Renal cortical epithelial cell (primary cell): Measurements from ENCODE around the gene PPARD. TPM values are rescaled to one million over a fixed set of nuclear protein-coding genes. Genes with fewer than 3 reads are reported as not detected.
A peak's percentile ranks its signal among the peaks of the same experiment; 100 is the strongest.
"Not testable (repeated sequence)": the region's sequence is repeated elsewhere in the genome, so short reads cannot be mapped to it uniquely, and the experiment has no call there.

Source experiments
- DNase-seq: peaks from one replicate; pipeline ENCODE4 v3.0.0-alpha.2; 2011; ENCODE audit warnings: low read depth
- total RNA-seq: library from RNA; depleted of rRNA; stranded (reverse); fragments of >200 nt; gene quantifications from 2 replicates; pipeline ENCODE4 v1.2.3, GENCODE V29; 2014

The PPARD gene
- total RNA-seq, 1 donor from 2014 or later: 14.3 TPM

DNA sequence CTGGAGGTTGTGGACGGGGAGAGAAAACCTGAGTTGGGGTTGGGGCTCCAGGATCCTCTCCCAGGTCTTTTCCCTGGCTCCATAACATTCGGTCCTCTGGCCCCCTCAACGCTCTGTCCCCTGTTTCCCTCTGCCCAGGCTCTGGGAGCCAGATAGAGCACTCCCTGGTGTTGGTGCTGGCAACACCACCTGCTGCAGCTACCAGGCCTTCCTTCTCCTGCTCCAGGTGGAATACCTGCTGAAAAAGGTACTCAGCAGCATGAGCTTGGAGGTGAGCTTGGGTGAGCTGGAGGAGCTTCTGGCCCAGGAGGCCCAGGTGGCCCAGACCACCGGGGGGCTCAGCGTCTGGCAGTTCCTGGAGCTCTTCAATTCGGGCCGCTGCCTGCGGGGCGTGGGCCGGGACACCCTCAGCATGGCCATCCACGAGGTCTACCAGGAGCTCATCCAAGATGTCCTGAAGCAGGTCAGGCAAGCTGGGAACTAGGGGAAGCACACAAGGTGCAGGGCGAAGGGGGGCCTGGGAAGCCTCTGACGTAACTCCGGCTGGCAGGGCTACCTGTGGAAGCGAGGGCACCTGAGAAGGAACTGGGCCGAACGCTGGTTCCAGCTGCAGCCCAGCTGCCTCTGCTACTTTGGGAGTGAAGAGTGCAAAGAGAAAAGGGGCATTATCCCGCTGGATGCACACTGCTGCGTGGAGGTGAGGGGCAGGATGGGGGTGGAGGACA, 30.1 kb upstream of the PPARD start:
- DNase-seq: no peak

GRCh38 chr6:35312807-35313206, 29.6 kb upstream of the PPARD start:
- DNase-seq: no peak

DNA sequence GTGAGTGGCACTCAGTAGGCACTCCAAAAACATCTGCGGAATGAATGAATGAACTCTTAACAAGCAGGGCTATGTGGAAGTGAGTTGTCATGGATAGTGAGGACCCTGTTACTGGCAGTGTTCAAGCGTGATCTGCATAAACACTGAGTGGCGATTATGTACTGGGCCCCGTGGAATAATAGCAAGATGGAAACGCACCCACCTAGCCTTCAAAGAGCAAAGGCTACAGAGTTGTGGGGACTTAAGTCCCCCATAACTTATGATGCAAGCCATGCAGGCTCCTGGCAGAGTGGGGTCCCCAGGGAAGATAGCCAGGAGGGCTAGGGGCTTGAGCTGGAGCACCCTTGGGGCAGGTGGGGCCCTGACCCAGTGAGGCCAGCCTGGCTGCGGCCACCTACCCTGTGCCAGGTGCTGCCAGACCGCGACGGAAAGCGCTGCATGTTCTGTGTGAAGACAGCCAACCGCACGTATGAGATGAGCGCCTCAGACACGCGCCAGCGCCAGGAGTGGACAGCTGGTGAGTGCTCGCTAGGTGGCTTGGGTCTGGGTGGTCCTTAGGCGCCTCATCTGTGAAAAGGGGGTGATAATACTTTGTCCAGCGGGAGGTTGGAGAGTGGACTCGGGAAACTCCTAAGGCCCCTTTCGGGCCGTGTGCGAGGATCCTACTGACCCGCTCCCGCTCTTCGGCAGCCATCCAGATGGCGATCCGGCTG, 24.7 kb upstream of the PPARD start:
- DNase-seq: no peak

DNA sequence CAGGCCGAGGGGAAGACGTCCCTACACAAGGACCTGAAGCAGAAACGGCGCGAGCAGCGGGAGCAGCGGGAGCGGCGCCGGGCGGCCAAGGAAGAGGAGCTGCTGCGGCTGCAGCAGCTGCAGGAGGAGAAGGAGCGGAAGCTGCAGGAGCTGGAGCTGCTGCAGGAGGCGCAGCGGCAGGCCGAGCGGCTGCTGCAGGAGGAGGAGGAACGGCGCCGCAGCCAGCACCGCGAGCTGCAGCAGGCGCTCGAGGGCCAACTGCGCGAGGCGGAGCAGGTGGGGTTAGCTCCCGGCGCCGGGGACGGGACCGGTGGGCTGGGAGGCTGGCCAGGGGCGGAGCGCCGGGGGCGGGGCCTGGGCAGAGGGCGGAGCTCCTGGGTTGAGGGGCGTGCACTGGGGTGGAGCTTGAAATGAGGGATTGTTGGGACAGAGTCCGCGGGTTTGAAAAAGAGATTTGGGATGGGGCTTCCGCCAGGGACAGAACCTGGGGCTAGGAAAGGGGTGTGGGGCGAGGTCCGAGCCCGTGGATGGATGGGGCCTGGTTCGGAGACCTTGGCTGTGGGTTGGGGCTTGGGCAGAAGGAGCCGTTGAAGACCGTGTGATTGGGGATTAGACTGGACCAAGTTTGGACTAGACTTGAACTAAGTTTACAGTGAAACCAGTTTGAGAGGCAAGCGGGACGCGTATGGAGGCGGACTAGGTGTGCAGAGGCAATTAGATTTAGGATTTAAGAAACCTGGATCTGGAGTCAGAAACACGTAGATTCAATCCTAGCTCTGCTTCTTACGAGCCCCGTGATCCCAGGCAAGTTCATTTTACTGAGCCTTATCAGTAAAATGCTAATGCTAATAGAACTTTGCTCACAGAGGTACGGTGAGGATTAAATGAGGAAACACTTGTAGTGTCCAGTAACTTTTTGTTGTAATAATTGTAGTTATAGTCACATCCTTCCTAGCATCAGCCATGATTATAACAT, 23.9 kb upstream of the PPARD start:
- DNase-seq: peak; percentile 55

DNA sequence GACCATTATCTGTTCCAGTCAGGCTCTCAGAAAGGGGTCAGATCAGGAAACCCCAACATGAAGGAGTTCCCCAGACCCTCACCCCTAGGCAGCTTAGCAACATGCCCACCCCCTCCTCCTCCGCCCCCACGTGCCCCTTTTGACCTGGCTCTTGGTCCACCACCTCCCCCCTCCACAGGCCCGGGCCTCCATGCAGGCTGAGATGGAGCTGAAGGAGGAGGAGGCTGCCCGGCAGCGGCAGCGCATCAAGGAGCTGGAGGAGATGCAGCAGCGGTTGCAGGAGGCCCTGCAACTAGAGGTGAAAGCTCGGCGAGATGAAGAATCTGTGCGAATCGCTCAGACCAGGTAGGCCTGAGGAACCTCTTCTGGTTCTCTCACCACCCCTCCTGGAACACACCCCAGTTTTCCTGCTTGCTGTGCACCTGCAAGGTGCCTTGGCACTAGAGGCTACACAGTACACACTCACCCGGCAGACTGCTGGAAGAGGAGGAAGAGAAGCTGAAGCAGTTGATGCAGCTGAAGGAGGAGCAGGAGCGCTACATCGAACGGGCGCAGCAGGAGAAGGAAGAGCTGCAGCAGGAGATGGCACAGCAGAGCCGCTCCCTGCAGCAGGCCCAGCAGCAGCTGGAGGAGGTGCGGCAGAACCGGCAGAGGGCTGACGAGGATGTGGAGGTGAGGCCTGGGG, 22.9 kb upstream of the PPARD start:
- DNase-seq: no peak

GRCh38 chr6:35320031-35320410, 22.3 kb upstream of the PPARD start:
- no peak for DNase-seq

GRCh38 chr6:35321091-35321490, 21.3 kb upstream of the PPARD start:
- DNase-seq: no peak

GRCh38 chr6:35327349-35328027, 14.9 kb upstream of the PPARD start:
- DNase-seq: peak; percentile 42

DNA sequence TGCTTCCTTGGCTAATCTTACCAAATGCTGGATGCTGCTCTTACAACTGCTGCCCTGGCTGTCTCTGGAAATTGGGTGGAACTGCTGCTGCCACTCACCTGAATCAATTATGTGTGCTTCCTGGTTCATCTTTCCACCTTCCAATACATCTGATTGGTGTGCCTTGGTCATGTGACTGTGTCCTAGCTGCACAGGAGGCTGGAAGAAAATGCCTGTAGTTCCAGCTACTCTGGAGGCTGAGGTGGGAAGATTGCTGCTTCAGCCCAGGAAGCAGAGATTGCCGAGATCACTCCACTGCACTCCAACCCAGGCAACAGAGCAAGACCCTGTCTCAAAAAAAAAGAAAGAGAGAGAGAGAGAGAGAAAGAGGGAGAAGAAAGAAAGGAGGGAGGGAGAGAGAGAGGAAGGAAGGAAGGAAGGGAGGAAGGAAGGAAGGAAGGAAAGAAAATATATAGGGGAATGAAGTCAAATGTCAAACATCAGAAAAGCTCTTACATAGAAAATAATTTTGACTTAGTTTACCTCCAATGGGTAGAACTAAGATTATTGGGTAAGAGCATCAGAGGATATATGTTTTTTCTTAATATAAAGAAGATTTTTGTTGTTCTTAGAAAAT, 14.1 kb upstream of the PPARD start:
- DNase-seq: no peak

GRCh38 chr6:35328965-35329364, 13.4 kb upstream of the PPARD start:
- not testable (repeated sequence) for DNase-seq

DNA sequence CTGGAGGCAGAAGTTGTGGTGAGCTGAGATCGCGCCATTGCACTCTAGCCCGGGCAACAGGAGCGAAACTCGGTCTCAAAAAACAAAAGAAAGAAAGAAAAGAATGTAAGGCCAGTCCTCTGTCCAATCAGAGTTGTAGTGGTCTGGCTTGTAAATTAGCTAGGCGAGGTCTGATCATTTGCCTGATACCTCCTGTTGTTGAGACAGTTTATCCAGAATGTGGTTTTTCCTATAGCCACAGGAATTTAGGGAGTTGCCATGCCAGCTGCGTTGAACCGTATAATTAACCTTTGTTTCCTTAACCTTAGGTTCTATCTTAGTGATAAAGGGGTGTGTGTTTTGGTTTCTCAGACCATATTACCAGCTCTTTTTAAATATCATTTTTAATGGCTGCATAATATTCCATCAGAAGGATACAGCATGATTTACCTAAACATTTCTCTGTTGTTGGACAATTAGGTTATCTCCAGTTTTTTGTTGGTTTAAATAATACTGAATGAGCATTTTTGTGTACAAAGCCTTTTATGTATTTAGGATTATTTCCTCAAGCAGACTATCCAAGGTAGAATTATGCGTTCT, 11.7 kb upstream of the PPARD start:
- DNase-seq: no peak

DNA sequence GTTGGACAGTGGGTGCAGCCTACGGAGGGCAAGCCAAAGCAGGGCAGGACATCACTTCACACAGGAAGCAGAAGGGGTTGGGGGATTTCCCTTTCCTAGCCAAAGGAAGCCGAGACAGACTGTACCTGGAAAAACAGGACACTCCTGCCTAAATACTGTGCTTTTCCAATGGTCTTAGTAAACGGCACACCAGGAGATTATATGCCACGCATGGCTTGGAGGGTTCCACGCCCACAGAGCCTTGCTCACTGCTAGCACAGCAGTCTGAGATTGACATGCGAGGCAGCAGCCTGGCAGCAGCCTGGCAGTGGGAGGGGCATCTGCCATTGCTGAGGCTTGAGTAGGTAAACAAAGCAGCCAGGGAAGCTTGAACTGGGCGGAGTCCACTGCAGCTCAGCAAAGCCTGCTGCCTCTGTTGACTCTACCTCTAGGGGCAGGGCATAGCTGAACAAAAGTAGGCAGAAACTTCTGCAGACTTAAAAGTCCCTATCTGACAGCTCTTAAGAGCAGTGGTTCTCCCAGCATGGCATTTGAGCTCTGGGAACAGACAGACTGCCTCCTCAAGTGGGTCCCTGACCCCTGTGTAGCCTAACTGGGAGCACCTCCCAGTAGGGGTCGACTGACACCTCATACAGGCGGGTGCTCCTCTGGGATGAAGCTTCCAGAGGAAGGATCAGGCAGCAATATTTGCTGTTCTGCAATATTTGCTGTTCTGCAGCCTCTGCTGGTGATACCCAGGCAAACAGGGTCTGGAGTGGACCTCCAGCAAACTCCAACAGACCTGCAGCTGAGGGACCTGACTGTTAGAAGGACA, 10.1 kb upstream of the PPARD start:
- DNase-seq: peak; percentile 76

DNA sequence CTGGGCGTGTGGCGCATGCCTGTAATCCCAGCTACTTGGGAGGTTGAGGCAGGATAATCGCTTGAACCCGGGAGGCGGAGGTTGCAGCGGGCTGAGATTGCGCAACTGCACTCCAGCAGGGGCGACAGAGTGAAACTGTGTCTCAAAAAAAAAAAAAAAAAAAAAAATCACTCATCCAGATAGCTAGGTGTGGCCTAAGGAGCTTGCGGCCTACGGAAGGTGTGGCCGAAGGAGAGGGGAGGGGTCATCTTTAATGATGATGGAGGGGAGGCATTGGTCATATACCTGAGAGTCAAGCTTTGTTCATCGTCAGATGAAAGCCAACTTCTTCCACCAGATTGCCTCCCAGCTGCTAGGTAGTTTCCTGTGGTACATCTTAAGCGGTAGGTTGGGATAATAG, 801 bp upstream of the PPARD start:
- peak; percentile 28 for DNase-seq

- peak; percentile 45 for DNase-seq
Measured at GRCh38 chr6:35343092-35343834, 905 bp downstream of the PPARD start.

GRCh38 chr6:35343835-35344550, 1.6 kb downstream of the PPARD start:
- no peak for DNase-seq

- no peak for DNase-seq
Measured at GRCh38 chr6:35351422-35351821, 9.1 kb downstream of the PPARD start.

DNA sequence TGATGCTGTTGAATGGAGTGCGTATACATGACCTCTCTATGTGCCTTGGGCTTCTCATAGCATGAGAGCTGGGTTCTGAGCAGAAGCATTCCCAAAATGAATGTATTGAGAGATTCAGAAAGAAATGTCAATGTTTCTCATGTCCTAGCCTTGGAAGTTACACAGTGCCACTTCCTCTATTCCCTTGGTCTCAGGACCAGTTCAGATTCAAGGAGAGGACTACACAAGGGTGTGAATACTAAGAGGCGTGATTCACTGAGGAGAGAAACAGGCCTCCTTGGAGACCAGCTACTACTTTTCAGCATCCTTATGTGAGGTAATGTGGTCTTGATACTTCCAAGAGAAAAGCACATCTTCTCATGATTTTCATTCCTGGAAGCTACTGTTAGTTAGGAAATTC, 10.4 kb downstream of the PPARD start:
- DNase-seq: no peak
